RWPE1 (cell line): ENCODE results near the gene SERPINA1.
"Not testable (repeated sequence)": the region's sequence is repeated elsewhere in the genome, so short reads cannot be mapped to it uniquely, and the experiment has no call there.

Experiments used
- CTCF ChIA-PET: fragments of 350-600 bp; sonication (Branson Sonifier 250); formaldehyde crosslinking; extraction: SDS; loops from one replicate; lab custom pipeline; 2021; lab: Yijun Ruan, JAX
- POLR2A ChIA-PET: fragments of 400-600 bp; formaldehyde crosslinking; extraction: SDS; loops from one replicate; lab custom pipeline; 2020; ENCODE audit warnings: antibody characterized with exemption; ENCODE audit not compliant: low non-redundant PET; lab: Yijun Ruan, JAX
- DNase-seq: peaks from one replicate; pipeline ENCODE4 v3.0.0; 2012; ENCODE audit warnings: low spot score
- H3K27ac ChIP-seq: fragments of 450-650 bp; 2 replicates; pipeline ENCODE4 v1.5.1; 2017
- CTCF ChIP-seq: fragments of 450-650 bp; conservative IDR thresholded peaks from 2 replicates; pipeline ENCODE4 v1.5.1; 2017; ENCODE audit warnings: low read depth, mild to moderate bottlenecking

The SERPINA1 gene

DNA sequence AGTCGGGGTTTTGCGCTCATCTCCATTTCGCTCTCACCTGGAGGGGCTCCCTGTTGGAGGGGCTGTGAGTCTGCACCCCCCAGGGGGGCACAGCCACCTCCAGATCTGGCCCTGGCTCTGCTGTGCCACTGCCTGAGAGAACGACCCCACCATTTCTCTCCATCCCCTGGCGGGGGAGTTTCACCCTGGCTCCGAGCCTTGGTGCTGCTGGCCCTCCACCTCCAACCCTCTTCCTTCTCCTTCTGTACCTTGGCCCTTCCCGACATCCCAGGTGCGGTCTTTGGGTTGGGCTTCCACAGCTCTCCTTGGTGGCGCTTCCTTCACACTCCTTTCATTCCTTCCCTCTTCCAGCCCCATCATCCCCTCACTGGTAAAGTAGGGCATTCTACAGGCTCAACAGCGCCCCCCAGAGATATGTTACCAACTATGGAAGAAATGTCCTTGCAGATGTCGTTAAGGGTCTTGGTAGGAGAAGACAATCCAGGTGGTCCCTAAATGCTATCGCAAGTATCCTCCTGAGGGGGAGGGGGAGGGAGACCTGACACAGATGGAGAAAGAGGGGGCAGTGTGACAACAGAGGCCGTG lies 16.3 kb downstream of the SERPINA1 start:
- H3K27ac ChIP-seq = 0 out of 2 replicates have a peak overlapping the region, but pooled peaks have one; percentile 48
- DNase-seq = no peak
- ChIA-PET CTCF (interaction anchor here (0.8 kb wide), 1 partner anchor 52 kb away, joined by 3 read pairs; no protein-coding TSS in a partner anchor), POLR2A (no interaction called here)
- TF ChIP-seq CTCF = no peak; the same call in 1 of the 2 replicates

GRCh38 chr14:94370524-94370910 lies 17.9 kb downstream of the SERPINA1 start:
- ChIA-PET POLR2A (no interaction called here), CTCF (no interaction called here)
- no peak for DNase-seq
- TF ChIP-seq CTCF = no peak
- no peak overlapping the region for H3K27ac ChIP-seq

DNA sequence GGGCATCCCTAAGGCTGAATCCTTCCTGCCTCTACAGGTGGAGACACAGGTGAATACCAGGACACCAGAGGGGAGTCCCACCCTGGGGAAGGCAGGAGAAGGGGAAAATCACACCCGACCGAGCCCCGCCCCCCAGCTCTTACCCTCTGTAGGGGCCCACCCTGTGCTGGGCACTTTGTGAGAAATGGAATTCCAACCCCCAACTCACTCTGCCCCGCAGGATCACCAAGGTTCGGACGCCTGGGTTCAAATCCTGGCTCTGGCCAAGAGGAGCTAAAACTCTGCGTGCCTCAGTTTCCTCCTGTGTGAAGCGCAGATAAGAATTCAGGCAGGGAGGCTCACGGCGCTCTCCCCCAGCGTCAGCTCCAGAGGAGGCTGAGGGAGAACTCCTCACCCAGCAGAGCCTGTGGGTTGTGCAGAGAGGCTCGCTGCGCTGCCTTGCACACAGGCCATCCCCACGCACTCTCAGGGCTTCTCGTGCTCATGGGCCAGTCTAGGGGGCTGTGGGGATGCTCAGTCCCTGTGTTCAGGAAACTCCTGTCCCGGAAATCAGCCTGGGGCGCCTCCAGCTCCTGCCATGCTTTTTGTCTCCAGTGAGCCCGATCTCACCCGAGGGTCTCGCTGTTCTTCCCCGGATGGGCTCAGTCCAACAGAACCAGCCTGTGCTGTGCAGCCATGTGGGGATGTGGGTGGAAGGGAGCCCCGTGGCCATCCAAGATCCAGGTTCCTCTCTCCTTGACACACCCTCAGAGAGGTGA lies 18.5 kb downstream of the SERPINA1 start:
- CTCF ChIA-PET = interaction anchor here (0.5 kb wide), 1 partner anchor 37 kb away, joined by 3 read pairs; no protein-coding TSS in a partner anchor
- DNase-seq = not testable (repeated sequence)

DNA sequence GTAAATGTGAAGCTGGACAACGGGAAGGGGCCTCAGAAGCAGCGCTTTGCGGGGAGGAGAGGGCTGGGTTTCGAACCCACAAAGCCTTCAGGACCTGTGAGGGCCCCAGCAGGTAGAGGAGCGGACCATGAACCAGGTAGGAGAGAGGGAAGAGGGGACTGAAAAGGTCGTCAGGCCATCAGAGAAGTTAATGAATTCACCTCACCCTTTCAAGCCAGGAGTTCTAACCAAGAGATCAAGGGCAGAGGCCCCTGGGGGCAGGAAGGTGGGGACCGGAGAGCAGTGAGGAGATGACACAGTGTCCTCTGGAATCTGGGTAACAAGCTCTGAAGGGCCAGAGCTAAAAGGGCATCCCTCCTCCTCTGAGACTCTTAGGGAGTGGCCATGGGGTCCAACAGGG lies 19.4 kb downstream of the SERPINA1 start:
- no peak overlapping the region for H3K27ac ChIP-seq
- no peak for DNase-seq
- ChIA-PET POLR2A (no interaction called here), CTCF (interaction anchor here (0.5 kb wide), 1 partner anchor 36 kb away, joined by 3 read pairs; no protein-coding TSS in a partner anchor)
- no peak for TF ChIP-seq CTCF

More for the DNA sequence above, 18.5 kb downstream of the SERPINA1 start:
- POLR2A ChIA-PET, H3K27ac ChIP-seq: not testable (repeated sequence)

DNA sequence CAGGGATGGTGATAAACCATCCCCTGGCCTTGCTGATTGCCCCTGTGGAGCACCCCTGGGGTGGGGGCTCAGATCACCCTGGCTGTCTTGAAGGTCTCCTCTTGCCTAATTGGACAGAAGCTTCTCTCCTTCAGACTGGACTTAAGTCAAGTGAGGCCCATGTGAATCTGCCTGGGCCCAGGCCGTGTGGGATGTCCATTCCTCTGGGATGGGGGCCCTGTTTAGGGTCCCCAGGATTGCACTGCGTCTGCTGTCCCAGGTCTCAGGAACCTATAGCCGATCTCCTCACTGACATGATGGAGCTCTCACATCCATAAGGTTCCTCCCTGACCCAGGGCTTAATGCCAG lies 20.2 kb downstream of the SERPINA1 start:
- H3K27ac ChIP-seq = no peak overlapping the region
- no peak for TF ChIP-seq CTCF
- ChIA-PET POLR2A (no interaction called here), CTCF (no interaction called here)
- no peak for DNase-seq

- TF ChIP-seq CTCF = no peak
- no peak for DNase-seq
- no peak overlapping the region for H3K27ac ChIP-seq
- POLR2A ChIA-PET = no interaction called here
- CTCF ChIA-PET = interaction anchor here (0.6 kb wide), 1 partner anchor 67 kb away, joined by 3 read pairs; no protein-coding TSS in a partner anchor
These were observed 20.8 kb downstream of the SERPINA1 start for GRCh38 chr14:94367347-94368242.
